GM21723 (cell line): Measurements from ENCODE around the gene GNG11.

Source experiments
- ATAC-seq: cut with Tn5 transposase; IDR thresholded peaks from one replicate; pipeline ENCODE4 v1.9.1; 2021; ENCODE audit warnings: mild to moderate bottlenecking, moderate library complexity; ENCODE audit not compliant: unreplicated experiment

Gene GNG11

GRCh38 chr7:93945756-93946535 lies 24.4 kb downstream of the GNG11 start:
- no peak for ATAC-seq

DNA sequence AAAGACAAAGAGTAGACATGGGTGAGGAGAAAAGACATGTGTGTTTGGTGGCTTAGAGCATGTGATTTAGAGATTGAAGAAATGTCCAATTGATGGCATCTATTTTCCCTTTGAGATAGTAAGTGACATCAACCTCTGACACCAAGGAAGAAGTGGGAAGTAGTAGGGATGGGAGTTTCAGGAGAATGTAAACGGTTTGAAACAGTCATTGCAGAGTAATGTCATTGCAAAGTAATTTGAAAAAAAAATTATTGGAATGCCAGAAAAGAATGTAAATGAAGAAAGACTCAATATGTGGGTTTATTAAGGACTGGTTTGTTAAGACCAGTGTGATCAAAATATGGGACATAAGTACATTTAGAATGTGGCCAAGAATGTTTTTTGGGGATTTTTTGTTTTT lies 26.6 kb downstream of the GNG11 start:
- ATAC-seq = no peak

- ATAC-seq = no peak
These were observed 27.3 kb downstream of the GNG11 start for GRCh38 chr7:93948873-93949272.

- ATAC-seq = no peak
These were observed 27.9 kb downstream of the GNG11 start for GRCh38 chr7:93949423-93949822.

DNA sequence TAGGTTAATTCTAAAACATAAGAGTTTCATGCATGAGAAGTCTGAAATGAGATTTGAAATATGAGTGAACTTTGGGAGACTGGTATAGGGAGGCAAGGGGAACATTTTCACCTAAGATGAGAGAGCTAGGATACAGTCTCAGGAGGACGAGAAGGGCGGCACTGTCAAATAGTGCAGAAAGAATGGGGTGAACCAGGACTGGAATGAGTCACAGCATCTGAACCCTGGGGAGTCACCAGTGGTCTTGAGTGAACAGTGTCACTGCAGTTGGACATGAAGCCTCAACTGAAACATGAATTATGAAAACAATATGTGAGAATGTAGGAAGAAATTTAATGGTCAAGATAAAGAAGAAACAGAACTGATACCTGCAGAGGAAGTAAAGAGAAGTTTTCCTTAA lies 33.8 kb downstream of the GNG11 start:
- peak; percentile 66 for ATAC-seq

GRCh38 chr7:93957767-93958166 lies 36.2 kb downstream of the GNG11 start:
- ATAC-seq = peak; percentile 64

GRCh38 chr7:93958216-93958615 lies 36.7 kb downstream of the GNG11 start:
- ATAC-seq = no peak

- peak; percentile 35 for ATAC-seq
These were observed 37.1 kb downstream of the GNG11 start for GRCh38 chr7:93958651-93959050.

GRCh38 chr7:93960986-93961385 lies 39.5 kb downstream of the GNG11 start:
- no peak for ATAC-seq

GRCh38 chr7:93964262-93964661 lies 42.7 kb downstream of the GNG11 start:
- ATAC-seq = no peak

- ATAC-seq = no peak
These were observed 43.3 kb downstream of the GNG11 start for GRCh38 chr7:93964813-93965212.

- no peak for ATAC-seq
These were observed 47.5 kb downstream of the GNG11 start for GRCh38 chr7:93968911-93969620.

DNA sequence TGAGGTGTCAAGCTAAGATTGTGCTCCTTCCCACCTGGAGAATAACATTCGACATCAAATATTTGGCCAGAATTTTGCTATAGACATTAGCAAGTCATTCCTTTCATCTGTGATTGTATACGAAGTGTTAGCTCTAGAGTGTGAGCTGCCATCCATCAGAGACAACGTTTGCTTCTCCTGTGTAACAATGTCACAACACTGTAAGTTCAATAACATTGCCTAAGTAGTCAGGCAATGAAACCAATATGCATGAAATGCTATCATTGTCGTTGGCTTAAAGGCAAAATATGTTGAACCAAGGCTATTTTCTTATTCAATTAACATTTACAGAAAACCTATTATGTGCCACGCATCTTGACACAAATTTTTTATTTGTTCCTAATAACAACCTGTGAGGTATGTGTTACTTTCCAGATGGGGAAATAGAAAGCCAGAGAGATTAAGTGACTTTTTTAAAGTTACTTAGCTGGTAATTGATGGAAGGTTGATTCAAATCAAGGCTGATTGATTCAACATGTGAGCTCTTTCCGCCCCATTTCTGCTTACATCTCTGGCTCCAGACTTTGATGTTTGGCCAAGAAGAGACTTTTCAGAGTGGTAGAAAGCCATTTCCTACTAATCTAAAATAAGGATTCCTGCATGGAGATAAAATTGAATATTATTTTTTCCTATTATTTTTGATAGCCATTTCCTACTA lies 50.6 kb downstream of the GNG11 start:
- ATAC-seq = no peak

DNA sequence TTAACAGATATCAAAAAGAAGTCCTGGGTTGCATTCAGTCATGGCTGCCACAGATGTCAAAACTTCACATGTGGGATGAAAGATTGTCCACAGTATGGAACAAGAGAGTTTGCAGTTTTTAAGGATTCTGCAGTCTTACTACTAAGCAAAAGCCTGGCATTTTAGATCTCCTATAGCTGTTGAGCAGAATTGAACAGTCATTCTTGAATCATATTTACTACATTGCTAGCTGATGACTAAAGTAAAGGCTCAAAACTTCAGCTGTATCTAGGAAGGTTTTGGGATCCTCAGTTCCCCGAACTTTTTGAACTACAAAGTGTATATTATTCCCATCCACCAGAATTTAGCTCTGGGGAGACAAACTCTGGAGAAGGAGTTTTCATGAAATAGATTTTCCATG lies 51.6 kb downstream of the GNG11 start:
- ATAC-seq = no peak

GRCh38 chr7:93977211-93977950 lies 55.8 kb downstream of the GNG11 start:
- ATAC-seq = no peak
